Progenitor cell of endocrine pancreas (in vitro differentiated cells): ENCODE data around the gene VPS26C. TPM values are rescaled to one million over a fixed set of nuclear protein-coding genes. Genes with fewer than 3 reads are reported as not detected.
"Not testable (repeated sequence)": the region's sequence is repeated elsewhere in the genome, so short reads cannot be mapped to it uniquely, and the experiment has no call there.

Source experiments
- DNase-seq: peaks from one replicate; pipeline ENCODE4 v3.0.0; 2021; ENCODE audit warnings: low spot score; ENCODE audit not compliant: unreplicated experiment
- H3K27ac Mint-ChIP-seq: 2 replicates; pipeline ENCODE4 v1.8.0; 2021; ENCODE audit warnings: mild to moderate bottlenecking, moderate library complexity, mixed read lengths
- H3K27me3 Mint-ChIP-seq: 2 replicates; pipeline ENCODE4 v1.8.0; 2021; ENCODE audit warnings: mixed read lengths
- H3K36me3 Mint-ChIP-seq: 2 replicates; pipeline ENCODE4 v1.8.0; 2022; ENCODE audit warnings: mixed read lengths; ENCODE audit not compliant: insufficient read depth
- H3K4me1 Mint-ChIP-seq: 2 replicates; pipeline ENCODE4 v1.8.0; 2021; ENCODE audit warnings: low read depth, mixed read lengths
- H3K4me3 Mint-ChIP-seq: 2 replicates; pipeline ENCODE4 v1.8.0; 2021; ENCODE audit warnings: low read depth, mild to moderate bottlenecking, moderate library complexity, mixed read lengths
- H3K9me3 Mint-ChIP-seq: 2 replicates; pipeline ENCODE4 v1.8.0; 2021; ENCODE audit warnings: low read depth, mixed read lengths
- total RNA-seq: library from RNA; stranded (reverse); gene quantifications from 2 replicates; pipeline ENCODE4 v1.2.1, GENCODE V29; 2021
- TF ChIP-seq, protein P1 (sequence below): fragments of 200-600 bp; sonication (generic); IDR thresholded peaks from one replicate; pipeline ENCODE4 v1.5.0; 2021; ENCODE audit warnings: antibody characterized with exemption, mild to moderate bottlenecking; ENCODE audit not compliant: unreplicated experiment

Gene VPS26C
- total RNA-seq, 1 donor from 2014 or later, result 38.7 TPM

GRCh38 chr21:37292941-37293340 lies 25.8 kb upstream of the VPS26C start:
- no peaks in the 10 kb centered on the region for H3K9me3 Mint-ChIP-seq

DNA sequence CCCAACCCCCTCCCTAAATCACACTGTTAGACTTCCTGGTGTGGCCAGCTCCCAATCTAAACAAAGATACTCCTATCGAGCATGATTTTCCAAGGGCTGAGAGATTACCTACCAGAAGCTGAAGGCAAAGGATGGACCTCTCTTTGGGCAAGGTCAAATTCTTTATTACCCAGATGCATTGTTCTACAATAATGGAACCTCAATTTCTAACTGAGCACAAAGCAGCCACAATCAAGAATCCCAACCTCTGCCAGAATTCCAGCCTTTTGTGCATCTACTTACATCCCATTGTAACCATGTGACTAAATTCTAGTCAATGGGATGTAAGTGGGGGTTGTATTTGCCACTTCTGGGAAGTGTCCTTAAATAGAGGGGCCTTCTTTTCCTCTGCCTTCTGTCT lies 24.9 kb upstream of the VPS26C start:
- no peak overlapping the region for H3K4me3 Mint-ChIP-seq
- H3K4me1 Mint-ChIP-seq, result no peaks in the 10 kb centered on the region
- H3K9me3 Mint-ChIP-seq, result no peaks in the 10 kb centered on the region
- TF ChIP-seq, protein P1, sequence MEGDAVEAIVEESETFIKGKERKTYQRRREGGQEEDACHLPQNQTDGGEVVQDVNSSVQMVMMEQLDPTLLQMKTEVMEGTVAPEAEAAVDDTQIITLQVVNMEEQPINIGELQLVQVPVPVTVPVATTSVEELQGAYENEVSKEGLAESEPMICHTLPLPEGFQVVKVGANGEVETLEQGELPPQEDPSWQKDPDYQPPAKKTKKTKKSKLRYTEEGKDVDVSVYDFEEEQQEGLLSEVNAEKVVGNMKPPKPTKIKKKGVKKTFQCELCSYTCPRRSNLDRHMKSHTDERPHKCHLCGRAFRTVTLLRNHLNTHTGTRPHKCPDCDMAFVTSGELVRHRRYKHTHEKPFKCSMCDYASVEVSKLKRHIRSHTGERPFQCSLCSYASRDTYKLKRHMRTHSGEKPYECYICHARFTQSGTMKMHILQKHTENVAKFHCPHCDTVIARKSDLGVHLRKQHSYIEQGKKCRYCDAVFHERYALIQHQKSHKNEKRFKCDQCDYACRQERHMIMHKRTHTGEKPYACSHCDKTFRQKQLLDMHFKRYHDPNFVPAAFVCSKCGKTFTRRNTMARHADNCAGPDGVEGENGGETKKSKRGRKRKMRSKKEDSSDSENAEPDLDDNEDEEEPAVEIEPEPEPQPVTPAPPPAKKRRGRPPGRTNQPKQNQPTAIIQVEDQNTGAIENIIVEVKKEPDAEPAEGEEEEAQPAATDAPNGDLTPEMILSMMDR, result no peak
- H3K27ac Mint-ChIP-seq, result no peak overlapping the region
- H3K27me3 Mint-ChIP-seq, result no peaks in the 10 kb centered on the region
- H3K36me3 Mint-ChIP-seq, result no peaks in the 10 kb centered on the region
- no peak for DNase-seq

More at GRCh38 chr21:37292941-37293340, 25.8 kb upstream of the VPS26C start:
- TF ChIP-seq, protein P1, result no peak
- Mint-ChIP-seq H3K4me1 (no peaks in the 10 kb centered on the region), H3K27me3 (no peaks in the 10 kb centered on the region), H3K4me3 (no peak overlapping the region), H3K36me3 (no peaks in the 10 kb centered on the region), H3K27ac (no peak overlapping the region)
- DNase-seq, result no peak

- H3K4me1 Mint-ChIP-seq, H3K9me3 Mint-ChIP-seq, H3K4me3 Mint-ChIP-seq, H3K27ac Mint-ChIP-seq, H3K36me3 Mint-ChIP-seq, DNase-seq: not testable (repeated sequence)
- H3K27me3 Mint-ChIP-seq, result peaks cover 12% of the 10 kb centered on the region
Measured at GRCh38 chr21:37283191-37283710, 16.1 kb upstream of the VPS26C start.

GRCh38 chr21:37282602-37283001 lies 15.5 kb upstream of the VPS26C start:
- H3K9me3 Mint-ChIP-seq, H3K4me1 Mint-ChIP-seq, H3K27ac Mint-ChIP-seq, DNase-seq, H3K36me3 Mint-ChIP-seq, H3K4me3 Mint-ChIP-seq: not testable (repeated sequence)
- peaks cover 12% of the 10 kb centered on the region for H3K27me3 Mint-ChIP-seq

DNA sequence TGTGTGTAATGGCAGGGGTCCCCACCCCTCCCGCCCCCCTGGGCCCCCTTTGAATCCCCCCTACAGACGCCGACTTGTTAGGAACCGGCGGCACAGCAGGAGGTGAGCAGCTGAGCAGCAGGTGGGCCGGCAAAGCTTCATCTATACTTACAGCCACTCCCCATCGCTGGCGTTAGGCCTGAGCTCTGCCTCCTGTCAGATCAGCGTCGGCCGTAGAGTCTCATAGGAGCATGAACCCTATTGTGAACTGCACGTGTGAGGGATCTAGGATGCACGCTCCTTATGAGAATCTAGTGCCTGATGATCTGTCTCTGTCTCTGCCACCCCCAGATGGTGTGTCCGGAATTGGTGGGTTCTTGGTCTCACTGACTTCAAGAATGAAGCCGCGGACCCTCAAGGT lies 14.9 kb upstream of the VPS26C start:
- H3K27ac Mint-ChIP-seq, result no peak overlapping the region
- DNase-seq, result no peak

GRCh38 chr21:37281579-37281978 lies 14.4 kb upstream of the VPS26C start:
- Mint-ChIP-seq H3K9me3 (no peaks in the 10 kb centered on the region), H3K4me3 (no peak overlapping the region), H3K36me3 (no peaks in the 10 kb centered on the region), H3K4me1 (no peaks in the 10 kb centered on the region), H3K27me3 (peaks cover 12% of the 10 kb centered on the region), H3K27ac (no peak overlapping the region)
- DNase-seq, result no peak
- TF ChIP-seq, protein P1, result no peak

More for the DNA sequence above, 14.9 kb upstream of the VPS26C start:
- TF ChIP-seq, protein P1, result no peak
- Mint-ChIP-seq H3K36me3 (no peaks in the 10 kb centered on the region), H3K9me3 (no peaks in the 10 kb centered on the region), H3K4me3 (no peak overlapping the region), H3K27me3 (peaks cover 12% of the 10 kb centered on the region), H3K4me1 (no peaks in the 10 kb centered on the region)

DNA sequence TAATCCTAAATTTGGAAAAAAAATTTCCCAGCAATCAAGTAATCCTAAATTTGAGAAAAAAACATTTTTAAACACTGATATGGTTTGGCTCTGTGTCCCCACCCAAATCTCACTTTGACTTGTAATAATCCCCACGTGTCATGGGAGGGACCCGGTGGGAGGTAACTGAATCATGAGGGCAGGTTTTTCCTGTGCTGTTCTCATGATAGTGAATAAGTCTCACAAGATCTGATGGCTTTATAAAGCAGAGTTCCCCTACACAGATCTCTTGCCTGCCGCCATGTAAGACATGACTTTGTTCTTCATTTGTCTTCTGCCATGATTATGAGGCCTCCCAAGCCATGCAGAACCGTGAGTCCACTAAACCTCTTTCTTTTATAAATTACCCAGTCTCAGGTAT lies 12.1 kb upstream of the VPS26C start:
- not testable (repeated sequence) for H3K36me3 Mint-ChIP-seq, H3K9me3 Mint-ChIP-seq, H3K27ac Mint-ChIP-seq, H3K4me1 Mint-ChIP-seq, DNase-seq, H3K4me3 Mint-ChIP-seq
- peaks cover 12% of the 10 kb centered on the region for H3K27me3 Mint-ChIP-seq
